ENCODE measurements around the gene EVL. TPM values are rescaled to one million over a fixed set of nuclear protein-coding genes. Genes with fewer than 3 reads are reported as not detected.

Gene EVL
- total and polyA plus RNA-seq, 2 donors from 2014 or later, result 54.8 to 84.1 TPM

DNA sequence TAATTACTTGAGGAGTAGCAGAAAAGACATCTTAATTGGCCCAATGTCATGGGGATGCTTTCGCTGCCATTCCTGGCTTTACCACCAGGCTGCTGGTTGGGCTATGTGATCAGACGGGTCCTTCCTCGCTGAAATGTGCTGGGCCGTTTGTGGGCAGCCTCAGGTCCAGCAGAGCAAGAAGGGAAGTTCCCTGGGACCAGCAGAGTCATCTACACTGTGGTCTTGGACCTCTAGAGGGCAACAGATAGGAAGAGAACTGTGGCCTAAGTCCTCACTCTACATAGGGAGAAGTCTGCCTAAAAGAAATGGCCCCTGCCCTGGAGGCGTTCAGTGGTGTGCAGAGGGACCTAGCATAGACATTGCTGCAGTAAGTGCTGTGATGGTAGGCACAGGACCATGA is 10.9 kb downstream of the EVL start:
- Histone ChIP-seq H3K9me3 (ENCODE audit: control insufficient read depth in 2 of 3, insufficient read depth in 1 of 3, low read length in 3 of 3) (no peaks in the 10 kb centered on the region), H3K4me1 (ENCODE audit: control insufficient read depth in 2 of 3, insufficient read depth in 2 of 3, low read depth in 1 of 3, low read length in 3 of 3) (peaks cover 0 to 15% (median 0%) of the 10 kb centered on the region in 3 donors), H3K27ac (ENCODE audit: low read depth in 2 of 2, low read length in 2 of 2) (no peak overlapping the region), H3K9ac (ENCODE audit: low read length in 3 of 3) (no peak overlapping the region), H3K36me3 (ENCODE audit: control insufficient read depth in 2 of 3, insufficient read depth in 3 of 3, low read length in 3 of 3) (no peaks in the 10 kb centered on the region), H3K27me3 (ENCODE audit: control insufficient read depth, insufficient read depth, low read length) (no peaks in the 10 kb centered on the region), H3K4me3 (ENCODE audit: low read length in 3 of 3) (no peak overlapping the region)
- FAIRE-seq (no peak), DNase-seq (no peak)
- intact Hi-C loops (cut with DNase I), result no loop called here
- TF ChIP-seq, protein P1, sequence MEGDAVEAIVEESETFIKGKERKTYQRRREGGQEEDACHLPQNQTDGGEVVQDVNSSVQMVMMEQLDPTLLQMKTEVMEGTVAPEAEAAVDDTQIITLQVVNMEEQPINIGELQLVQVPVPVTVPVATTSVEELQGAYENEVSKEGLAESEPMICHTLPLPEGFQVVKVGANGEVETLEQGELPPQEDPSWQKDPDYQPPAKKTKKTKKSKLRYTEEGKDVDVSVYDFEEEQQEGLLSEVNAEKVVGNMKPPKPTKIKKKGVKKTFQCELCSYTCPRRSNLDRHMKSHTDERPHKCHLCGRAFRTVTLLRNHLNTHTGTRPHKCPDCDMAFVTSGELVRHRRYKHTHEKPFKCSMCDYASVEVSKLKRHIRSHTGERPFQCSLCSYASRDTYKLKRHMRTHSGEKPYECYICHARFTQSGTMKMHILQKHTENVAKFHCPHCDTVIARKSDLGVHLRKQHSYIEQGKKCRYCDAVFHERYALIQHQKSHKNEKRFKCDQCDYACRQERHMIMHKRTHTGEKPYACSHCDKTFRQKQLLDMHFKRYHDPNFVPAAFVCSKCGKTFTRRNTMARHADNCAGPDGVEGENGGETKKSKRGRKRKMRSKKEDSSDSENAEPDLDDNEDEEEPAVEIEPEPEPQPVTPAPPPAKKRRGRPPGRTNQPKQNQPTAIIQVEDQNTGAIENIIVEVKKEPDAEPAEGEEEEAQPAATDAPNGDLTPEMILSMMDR (IDR thresholded peaks at IDR 0.05; ENCODE audit: borderline replicate concordance, extremely low read depth, insufficient read depth), result peak; percentile 15

DNA sequence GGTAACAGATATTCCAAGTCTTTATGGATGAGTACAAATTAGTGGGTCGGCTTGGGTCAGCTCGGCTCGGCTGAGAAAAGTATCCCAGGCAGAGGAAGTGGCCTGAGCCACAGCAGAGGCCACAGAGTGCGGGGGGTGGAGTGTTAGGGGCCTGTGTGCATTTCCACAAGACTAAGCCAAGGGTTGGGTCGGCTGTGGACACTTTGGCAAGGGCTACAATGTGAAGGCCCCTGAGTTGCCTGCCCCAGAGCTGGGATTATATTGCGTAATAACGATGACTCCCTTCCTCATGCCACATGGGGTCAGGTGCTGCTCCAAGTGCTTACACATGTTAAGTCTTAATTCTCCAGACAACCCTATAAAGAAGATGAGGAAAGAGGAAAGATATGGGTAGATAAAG is 11.4 kb downstream of the EVL start:
- H3K27me3 ChIP-seq (ENCODE audit: control insufficient read depth, insufficient read depth, low read length), result no peaks in the 10 kb centered on the region
- no peak overlapping the region for H3K9ac ChIP-seq (ENCODE audit: low read length in 3 of 3)
- H3K27ac ChIP-seq (ENCODE audit: low read depth in 2 of 2, low read length in 2 of 2), result no peak overlapping the region
- TF ChIP-seq, protein P1 (IDR thresholded peaks at IDR 0.05; ENCODE audit: borderline replicate concordance, extremely low read depth, insufficient read depth), result no peak
- no peak overlapping the region for H3K4me3 ChIP-seq (ENCODE audit: low read length in 3 of 3)
- H3K9me3 ChIP-seq (ENCODE audit: control insufficient read depth in 2 of 3, insufficient read depth in 1 of 3, low read length in 3 of 3), result no peaks in the 10 kb centered on the region
- FAIRE-seq (no peak), DNase-seq (no peak)
- peaks cover 0 to 15% (median 0%) of the 10 kb centered on the region in 3 donors for H3K4me1 ChIP-seq (ENCODE audit: control insufficient read depth in 2 of 3, insufficient read depth in 2 of 3, low read depth in 1 of 3, low read length in 3 of 3)
- no peaks in the 10 kb centered on the region for H3K36me3 ChIP-seq (ENCODE audit: control insufficient read depth in 2 of 3, insufficient read depth in 3 of 3, low read length in 3 of 3)
- intact Hi-C loops (cut with DNase I), result no loop called here

GRCh38 chr14:100077441-100077840 is 12.2 kb downstream of the EVL start:
- intact Hi-C loops (cut with DNase I), result no loop called here
- H3K27ac ChIP-seq (ENCODE audit: low read depth in 2 of 2, low read length in 2 of 2), result no peak overlapping the region
- TF ChIP-seq, protein P1 (IDR thresholded peaks at IDR 0.05; ENCODE audit: borderline replicate concordance, extremely low read depth, insufficient read depth), result no peak
- peaks cover 0 to 15% (median 0%) of the 10 kb centered on the region in 3 donors for H3K4me1 ChIP-seq (ENCODE audit: control insufficient read depth in 2 of 3, insufficient read depth in 2 of 3, low read depth in 1 of 3, low read length in 3 of 3)
- no peaks in the 10 kb centered on the region for H3K36me3 ChIP-seq (ENCODE audit: control insufficient read depth in 2 of 3, insufficient read depth in 3 of 3, low read length in 3 of 3)
- H3K9me3 ChIP-seq (ENCODE audit: control insufficient read depth in 2 of 3, insufficient read depth in 1 of 3, low read length in 3 of 3), result no peaks in the 10 kb centered on the region
- no peak overlapping the region for H3K9ac ChIP-seq (ENCODE audit: low read length in 3 of 3)
- DNase-seq (no peak), FAIRE-seq (no peak)
- H3K4me3 ChIP-seq (ENCODE audit: low read length in 3 of 3), result no peak overlapping the region
- H3K27me3 ChIP-seq (ENCODE audit: control insufficient read depth, insufficient read depth, low read length), result no peaks in the 10 kb centered on the region

DNA sequence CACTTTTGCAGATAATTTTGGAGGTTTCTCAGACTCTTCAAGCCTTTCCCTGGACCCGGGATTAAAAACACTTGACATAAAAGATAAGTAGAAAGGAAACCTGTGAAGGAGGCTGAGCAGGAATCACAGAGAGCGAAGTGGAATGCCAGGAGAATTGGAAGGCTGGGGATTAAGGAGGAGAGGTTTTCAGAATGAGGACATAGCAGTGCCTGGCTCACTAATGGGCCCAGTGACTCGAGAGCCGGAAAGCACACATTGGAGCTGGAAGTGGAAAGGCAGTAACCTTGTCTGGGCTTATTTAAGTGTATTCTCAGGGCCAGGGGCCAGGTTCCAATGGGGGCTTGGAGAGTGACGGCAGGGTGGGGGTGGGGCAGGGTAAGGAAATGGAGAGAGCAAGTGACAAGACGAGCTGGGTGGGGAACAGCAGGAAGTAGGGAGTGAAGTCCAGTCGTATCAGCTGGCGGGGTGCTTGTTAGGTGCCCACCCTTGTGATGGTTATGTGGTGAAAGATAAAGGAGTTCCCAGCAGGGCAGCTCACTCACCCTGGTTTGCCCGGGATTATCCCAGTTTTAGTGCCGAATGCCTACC is 13.1 kb downstream of the EVL start:
- Histone ChIP-seq H3K9me3 (ENCODE audit: control insufficient read depth in 2 of 3, insufficient read depth in 1 of 3, low read length in 3 of 3) (no peaks in the 10 kb centered on the region), H3K4me1 (ENCODE audit: control insufficient read depth in 2 of 3, insufficient read depth in 2 of 3, low read depth in 1 of 3, low read length in 3 of 3) (peaks cover 0 to 15% (median 0%) of the 10 kb centered on the region in 3 donors), H3K27ac (ENCODE audit: low read depth in 2 of 2, low read length in 2 of 2) (no peak overlapping the region), H3K27me3 (ENCODE audit: control insufficient read depth, insufficient read depth, low read length) (no peaks in the 10 kb centered on the region), H3K4me3 (ENCODE audit: low read length in 3 of 3) (no peak overlapping the region), H3K36me3 (ENCODE audit: control insufficient read depth in 2 of 3, insufficient read depth in 3 of 3, low read length in 3 of 3) (no peaks in the 10 kb centered on the region), H3K9ac (ENCODE audit: low read length in 3 of 3) (no peak overlapping the region)
- FAIRE-seq (no peak), DNase-seq (no peak)
- TF ChIP-seq, protein P1 (IDR thresholded peaks at IDR 0.05; ENCODE audit: borderline replicate concordance, extremely low read depth, insufficient read depth), result no peak
- intact Hi-C loops (cut with DNase I), result no loop called here
